Measurements from ENCODE around the gene KIF26B.

Gene KIF26B

DNA sequence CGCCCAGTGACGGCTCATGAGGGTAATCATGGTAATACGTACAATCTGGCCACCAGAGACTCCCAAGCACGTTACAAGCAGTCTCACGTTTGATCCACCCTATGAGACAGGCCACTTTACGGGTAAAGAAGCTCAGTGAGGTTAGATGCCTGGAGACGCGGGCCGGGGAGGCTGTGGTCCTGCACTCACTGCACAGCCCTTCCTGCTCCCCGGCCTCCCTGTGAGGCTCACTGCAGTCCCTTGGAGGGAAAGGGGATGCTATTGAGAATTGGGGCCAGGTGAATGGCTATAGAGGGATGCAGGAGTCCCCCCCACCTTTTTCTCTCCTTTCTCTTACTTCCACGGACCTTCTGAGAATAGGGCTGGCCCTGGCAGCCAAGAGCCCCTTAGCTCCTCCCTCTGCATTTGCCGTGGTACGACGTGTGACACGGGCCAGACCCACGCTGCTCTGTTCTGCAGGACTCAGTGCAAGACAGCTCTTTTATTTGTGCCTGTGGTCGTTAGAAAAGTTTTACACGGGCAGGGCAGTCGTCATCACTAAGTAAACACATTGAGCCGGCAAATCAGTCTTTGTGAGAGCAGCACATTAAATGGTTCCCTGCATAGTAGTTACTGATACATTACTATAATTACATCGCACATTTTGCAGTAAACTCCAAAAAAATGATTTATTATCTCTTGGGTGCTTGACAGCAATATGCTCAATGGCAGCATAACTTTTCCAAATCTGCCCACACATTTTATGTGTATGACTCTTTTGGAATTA is 18.8 kb downstream of the KIF26B start:
- DNase-seq: peak; percentile 40

DNA sequence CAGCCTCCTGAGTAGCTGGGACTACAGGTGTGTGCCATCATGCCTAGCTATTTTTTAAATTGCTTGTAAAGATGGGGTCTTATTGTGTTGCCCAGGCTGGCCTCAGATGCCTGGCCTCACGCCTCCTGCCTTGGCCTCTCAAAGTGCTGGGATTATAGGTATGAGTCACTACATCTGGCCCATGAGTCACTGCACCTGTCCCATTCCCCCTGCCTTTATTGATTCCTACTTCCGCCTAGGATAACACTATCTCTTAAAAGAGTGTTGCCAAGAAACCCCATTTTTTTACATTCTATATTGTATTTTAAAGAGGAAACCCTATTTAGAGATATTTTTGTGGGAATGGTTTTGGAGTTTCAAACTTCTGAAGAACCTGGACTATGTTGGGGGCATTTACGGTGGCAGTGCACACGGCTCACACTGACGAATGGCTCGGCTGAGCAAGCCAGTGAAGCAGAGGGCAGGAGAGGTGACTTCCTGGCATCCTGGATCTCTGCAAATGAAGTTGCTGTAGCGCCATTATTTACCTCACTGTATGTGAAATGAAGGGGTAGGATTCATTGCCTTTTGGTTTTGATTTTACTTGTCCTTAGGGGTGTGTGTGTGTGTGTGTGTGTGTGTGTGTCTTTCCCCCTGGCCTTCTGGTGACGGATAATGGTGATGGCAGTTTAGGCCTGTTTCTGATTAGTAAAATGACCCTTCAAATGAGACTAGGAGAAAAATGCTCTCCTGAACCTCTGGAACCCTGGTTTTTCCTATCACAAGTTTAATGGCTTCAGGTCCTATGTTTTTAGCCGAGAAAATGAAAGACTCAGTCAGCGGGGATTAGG is 22.5 kb downstream of the KIF26B start:
- DNase-seq: peak; percentile 83

DNA sequence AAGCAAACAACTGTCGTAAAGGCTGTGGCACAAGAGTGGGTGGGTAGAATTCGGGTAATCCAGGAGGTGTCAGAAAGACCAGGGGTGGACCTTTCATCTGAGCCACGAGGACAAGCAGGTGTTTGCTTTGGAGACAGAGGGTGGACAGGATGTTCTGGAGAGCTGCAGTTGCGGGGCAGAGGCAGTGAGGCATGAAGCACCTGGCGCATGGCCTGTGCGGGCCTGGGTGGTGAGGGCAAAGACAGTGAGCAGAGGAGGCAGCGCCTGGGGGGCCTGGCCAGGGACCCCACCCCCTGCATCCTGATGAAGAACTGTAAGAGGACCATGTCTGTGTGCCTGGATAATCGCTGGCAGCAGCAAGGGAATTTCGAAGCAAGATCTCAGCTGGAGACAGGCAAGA is 24.9 kb downstream of the KIF26B start:
- DNase-seq: peak; percentile 77

DNA sequence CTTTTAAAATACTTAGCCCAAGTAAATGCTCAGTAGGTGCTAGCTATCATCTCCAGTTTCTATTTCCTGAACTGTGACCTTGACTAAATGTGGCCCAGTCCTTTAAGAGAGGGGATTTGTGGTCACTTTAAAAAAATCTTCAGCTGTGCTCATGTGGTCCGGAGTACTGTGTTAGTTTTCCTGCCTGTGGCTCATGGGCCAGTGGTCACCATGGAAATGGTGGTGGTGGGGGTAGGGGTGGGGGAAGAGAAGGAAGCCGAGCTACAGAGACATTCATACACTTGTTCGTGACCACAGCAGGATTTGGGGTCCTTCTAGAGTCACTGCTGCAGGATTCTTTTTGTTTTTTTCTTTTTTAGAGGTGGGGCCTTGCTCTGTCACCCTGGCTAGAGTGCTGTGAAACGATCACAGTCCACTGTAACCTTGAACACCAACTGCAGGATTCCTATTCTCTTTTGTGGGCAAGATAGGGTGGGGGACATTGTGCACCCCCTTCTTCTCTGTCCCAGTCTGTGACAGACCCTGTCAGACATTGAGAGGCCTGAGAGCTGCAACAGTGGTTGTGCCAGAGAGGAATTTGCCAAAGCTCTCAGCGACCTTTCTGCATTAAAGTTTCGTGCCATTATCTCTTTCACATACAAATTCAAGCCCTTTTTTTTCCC is 25.8 kb downstream of the KIF26B start:
- peak; percentile 66 for DNase-seq

DNA sequence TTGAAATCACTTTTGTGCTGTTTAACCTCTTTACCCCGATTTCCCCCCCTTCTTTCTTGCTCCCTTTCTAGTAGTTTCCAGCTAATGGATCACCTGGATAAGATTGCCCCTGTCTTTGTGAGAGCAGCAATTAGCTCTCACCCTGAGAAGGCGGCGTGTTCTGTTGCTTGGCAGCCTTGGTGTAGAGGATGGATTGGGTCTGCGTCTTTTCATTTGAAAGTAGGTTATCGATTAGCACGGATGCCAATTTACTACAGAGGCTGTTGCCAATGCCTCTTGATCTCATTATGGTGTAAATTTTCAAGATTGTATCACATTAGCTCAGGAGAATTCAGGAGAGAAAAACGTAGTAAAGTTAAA is 26.4 kb downstream of the KIF26B start:
- DNase-seq: peak; percentile 86

DNA sequence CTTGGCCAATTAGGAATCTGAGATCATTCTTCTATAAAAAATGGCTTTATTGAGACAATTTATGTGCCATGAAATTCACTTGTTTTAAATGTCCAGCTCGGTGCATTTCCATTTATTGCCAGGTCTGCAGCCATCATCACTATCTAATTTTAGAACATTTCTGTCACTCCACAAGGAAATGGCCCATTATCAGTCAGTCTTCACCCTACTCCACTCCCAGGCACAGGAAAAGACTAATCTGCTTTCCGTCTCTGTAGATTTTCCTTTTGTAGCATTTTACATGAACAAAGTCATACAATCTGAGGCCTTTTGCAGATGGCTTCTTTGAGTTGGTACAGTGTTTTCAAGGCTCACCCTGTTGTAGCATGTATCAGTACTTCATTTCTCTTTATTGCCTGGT is 27.2 kb downstream of the KIF26B start:
- no peak for DNase-seq

DNA sequence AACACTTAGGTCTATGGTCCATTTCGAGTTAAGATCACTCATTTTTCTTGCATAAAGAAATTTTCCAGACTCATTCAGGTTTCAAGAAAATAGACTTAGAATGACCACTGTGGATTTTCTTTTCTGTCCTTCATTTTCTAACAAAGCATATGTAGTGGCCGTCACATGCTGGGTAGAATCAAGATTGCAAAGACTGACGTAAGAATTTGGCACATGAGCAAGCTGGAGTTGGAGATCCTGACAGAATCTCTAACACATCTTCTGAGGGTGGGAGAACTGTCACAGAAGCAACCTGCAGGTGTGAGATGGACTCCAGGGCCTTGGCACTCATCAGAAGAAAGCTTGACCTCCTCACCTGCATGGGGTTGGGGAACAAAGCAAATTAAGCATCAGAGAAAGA is 28.6 kb downstream of the KIF26B start:
- peak; percentile 75 for DNase-seq

DNA sequence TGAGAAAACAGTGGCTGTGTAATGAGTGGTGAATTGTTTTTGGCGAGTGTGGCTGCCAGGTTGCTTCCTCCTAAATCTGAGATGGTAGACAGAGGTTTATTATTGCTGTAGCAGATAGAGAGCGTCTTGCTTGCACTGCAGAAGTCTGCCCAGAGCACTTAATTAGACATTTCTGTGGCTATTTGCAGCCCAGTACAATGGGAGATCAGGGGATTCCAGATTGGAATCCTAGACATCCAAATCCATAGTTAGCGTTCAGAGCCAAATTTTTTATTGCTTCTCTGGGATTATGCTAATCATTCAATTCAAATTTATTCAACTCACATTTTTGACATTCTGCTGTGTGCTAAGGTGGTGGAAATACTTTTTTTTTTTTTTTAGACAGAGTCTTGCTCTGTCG is 30.0 kb downstream of the KIF26B start:
- no peak for DNase-seq

DNA sequence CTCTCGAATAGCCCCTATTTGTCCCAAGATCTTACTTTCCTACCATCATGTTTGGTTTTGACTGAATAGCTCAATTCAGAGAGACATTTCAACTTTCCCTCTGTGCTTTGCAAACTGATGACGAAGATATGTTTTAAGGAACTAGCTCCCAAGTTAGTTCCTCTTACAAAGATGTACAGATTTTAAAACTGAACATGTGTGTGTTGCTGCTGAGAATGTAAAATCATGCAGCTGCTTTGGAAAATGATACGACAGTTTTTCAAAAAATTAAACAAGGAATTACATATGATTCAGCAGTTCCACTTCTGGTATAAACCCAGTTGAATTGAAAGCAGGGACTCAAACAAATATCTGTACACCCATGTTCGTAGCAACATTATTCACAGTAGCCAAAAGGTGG is 33.6 kb downstream of the KIF26B start:
- no peak for DNase-seq

DNA sequence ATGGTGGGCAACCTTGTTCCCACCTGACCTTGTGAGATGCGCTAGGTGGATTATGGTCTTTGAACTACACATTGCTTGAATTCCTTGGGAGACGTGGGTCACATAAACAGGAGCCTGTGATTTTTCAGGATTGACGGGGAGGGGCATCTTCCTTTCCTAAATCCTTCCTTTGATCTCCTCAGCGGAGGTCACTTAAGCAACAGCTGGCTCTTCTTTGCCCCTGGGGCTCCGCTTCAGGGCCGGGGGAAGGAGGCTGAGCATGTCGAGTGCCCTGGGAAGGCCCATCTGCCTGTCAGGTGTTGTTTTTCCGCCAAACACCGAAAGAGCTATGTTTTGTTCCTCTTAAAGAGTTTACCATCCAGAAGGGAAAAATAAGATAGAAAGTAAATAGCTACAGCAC is 40.6 kb downstream of the KIF26B start:
- DNase-seq: no peak

DNA sequence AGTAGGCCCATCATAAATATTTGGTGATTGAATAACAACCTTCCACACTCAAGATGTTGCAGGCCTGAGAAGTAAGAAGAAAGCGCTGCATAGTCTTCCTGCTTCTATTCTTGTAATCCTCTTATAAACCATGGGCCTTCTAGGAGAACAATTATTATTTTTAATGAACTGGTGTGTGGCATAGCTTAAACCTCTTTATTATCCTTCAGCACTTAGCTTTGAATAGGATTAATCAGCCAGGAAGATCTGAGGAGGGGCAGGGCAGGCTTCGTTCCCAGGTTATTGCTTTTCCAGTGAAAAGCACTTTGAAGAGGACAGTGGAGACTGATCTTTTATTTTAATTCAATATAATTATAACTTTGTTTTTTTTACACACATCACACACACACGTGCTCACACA is 42.3 kb downstream of the KIF26B start:
- DNase-seq: no peak

DNA sequence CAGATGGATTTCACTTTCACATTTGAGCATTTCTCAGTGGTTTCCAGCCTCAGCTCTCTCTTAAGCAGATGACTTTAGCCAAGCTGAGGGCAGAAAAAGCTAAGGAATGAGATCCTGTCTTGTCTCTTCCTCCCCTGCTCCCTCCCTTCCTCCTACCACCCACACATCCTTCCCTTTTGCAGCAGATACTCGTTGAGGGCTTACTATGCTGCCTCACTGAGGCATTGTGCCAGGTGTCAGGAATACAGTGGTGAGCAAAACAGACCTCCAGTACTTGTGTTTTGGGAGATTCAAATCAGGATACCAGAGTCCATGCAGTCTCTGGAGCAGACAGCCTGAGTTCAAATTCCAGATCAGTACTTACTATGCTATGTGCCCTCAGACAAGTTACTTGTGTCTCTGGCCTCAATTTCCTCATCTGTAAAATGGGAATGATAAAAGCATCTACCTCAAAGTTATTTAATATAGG is 43.2 kb downstream of the KIF26B start:
- DNase-seq: no peak

DNA sequence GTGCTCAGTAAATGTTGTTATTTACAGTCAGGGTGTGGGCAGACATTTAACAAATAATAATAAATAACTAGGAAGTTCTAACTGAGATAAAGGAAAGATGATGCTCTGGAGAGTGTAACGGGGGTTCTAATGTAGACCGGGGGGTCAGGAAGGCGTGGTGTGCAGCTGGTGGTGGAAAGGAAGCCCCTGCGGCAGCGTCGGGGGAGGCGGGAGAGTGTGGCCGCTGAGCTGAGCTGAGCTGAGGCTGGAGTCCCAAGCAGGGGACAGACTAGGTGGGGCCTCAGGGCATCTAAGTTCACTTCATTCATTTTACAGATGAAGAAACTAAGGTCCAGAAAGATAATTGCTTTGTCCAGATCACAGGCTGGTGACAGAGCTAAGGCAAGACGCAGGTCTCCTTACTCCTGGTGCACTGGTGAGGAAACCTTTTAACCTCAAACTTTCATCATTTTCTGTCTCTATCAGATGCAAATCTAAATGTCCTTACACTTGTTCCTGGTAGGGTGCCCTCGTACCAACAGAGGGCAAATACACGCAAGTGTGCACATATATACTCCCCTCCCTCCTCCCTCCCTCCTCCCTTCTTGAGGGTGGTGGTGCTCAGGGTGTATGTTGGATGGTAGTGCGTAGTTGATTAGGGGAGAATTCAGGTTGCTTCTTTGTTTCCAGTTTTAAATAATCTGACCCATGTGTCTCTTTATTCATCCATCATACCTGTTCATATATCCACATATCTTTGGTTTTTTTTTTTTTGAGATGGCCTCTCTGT is 44.1 kb downstream of the KIF26B start:
- no peak for DNase-seq

DNA sequence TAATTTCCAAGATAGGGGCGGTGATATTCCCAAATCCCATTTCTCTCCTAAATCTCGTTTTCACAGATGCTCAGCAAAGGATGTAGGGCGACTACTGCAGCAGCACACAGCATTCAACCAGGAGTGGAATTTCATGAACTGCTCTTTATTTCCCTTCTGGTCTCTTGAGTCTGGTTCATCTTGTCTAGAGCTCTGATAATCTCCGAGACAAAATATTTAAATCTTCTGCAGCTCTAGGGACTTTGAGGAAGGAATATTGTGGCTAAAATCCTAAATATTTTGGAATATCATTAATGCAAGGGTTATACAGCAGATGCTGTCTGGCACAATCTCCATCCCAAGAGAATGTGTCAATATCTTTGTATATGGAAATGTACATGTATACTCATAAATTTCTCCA is 45.4 kb downstream of the KIF26B start:
- no peak for DNase-seq

DNA sequence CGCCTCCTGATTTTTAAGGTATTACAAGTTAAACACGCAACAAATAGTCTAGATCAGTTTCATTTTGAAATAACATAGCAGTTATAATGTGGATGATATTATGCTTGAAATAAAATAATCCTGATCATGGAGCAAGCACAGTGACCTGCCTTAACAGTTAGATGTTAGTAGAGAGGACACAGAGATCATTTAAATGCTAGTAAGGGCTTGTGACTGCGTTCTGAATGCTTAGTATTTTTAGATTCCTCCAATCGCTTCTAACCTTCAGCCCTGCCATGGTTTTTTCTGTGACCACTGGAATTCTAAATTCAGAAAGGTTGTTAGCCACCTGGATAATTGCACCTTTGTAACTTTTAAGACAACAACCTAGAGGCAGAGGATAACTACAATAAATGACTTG is 46.4 kb downstream of the KIF26B start:
- DNase-seq: no peak

DNA sequence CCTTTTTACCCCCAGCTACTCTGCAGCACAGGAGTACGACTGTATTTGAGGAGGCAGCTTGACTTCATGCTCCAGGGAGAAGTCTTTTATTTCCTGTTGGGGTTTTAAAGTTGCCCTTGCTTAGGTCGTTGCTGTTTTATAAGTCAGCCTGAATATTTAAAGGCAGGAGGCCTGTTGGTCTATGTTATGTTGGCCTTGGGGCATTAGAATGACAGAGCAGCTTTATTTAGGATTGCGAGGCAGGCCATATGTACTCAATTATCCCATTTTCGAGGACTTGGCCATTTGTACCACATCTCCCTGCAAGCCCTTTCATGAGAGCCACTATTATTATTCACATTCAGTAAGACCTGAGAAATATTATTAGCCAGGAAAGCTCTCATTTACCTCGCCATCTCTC is 47.0 kb downstream of the KIF26B start:
- no peak for DNase-seq

DNA sequence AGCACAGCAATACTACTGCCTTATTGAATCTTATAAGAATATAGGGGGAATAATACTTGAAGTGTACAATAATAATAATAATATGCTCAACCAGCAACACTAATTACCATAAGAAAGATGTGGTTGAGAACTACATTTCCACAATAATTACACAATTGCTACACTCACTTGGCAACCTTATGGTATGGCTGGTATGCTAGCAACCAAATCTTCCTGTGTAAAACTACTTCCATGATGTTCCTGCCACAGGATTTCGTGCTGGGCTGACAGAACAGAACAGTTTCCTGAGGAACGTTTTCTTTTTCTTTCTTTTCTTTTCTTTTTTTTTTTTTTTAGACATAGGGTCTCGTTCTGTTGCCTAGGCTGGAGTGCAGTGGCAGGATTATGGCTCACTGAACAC is 50.6 kb downstream of the KIF26B start:
- no peak for DNase-seq

DNA sequence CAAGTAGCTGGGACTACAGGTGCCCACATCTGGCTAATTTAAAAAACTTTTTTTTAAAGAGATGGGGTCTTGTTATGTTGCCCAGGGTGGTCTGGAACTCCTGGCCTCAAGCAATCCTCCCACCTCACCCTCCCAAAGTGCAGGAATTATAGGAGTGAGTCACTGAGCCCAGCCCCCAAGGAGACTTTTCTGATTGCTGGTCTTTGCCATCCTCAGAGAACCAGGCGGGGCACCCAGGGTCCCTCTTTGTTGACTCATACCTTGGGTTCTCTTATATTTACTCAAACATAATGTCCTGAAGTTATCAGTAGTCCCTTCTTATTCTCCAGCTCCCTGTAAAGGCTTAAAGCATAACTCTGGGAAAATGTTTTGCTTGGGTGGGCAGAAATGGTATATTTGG is 51.1 kb downstream of the KIF26B start:
- DNase-seq: no peak

DNA sequence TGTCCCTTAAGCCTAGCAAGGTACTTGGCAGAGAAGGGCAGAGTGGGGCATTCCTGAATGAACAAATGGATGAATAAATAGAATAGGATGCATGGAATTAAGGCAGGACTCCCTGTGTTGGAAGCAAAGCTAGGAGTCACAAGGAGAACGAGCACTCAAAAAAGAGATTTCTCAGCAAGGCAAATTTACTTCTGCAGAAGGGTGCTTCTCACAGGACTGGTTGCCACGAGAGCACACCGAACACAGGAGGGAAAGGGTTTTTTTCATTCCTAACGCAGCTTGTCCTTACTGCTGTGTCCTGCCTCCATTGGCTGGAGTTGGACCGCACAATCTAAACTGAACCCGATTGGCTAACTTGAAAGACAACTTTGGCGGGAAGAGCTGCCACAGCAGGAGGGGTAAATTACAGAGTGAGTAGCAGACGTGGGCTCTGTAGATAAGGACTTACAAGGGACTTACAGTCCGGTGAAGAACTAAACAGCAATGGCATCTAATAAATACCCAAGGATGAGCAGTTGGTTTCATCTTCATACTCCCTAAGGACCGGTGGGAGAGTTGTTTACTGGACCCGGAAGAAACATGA is 52.4 kb downstream of the KIF26B start:
- no peak for DNase-seq

DNA sequence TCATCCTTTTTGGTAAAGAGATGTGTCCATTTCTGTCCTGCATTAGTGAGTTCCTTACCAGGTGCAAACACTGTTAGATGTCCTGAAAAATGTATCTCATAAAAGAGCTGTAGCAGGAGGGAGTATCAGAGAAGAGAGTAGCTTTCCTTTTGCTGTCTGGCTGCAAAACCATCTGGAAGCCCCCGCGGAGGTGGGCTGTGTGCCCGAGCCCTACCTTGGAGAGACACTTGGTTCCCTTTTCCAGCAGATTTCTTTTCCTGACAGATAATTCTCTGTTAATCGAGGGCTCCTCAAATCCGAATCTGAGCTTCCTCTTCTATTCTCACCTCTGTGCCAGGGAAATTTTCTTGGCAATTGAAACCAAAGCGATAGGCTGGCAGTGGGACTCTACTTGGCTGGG is 53.0 kb downstream of the KIF26B start:
- DNase-seq: no peak

DNA sequence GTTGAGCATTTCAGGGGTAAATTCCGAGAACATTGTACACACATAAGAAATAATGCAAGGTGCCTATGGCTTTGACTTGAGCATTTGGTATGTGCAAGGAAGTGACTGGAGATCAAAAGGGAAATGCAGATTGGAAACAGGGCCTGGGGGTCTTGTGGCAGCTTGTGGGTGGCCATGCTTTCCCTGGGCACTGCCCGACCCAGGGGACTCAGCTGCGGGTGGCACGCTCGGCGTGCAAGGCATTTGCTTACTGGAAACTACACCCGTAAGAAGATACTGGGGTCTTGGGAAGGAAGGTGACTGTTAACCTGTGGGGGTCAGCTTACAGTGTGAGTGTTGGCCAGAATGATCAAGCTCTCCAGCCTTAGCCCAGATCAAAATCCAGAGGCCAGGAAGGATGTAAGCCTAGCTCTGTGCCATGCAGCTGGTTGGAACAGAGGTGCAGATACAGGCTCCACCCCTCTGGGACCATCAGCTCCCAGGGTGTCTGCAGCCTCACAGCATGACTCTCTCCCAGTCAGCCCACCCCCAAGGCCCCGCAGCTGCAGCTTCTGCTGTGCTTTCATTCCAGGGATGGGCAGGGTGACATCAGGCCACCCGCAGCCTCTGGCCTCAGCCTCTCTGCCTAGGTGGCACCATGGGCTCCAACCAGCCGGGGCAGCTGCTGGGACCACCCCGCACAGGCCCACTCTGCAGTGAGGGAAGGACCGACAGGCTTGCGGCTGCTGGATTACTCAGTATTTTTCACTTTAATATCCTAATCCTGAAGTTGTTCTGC is 55.1 kb downstream of the KIF26B start:
- DNase-seq: peak; percentile 90

Measured in NCI-H146 (cell line).